Stomach (tissue), 9 donors: ENCODE measurements around the gene CENPC. TPM values are rescaled to one million over a fixed set of nuclear protein-coding genes. Genes with fewer than 3 reads are reported as not detected.
"Not testable (repeated sequence)": the region's sequence is repeated elsewhere in the genome, so short reads cannot be mapped to it uniquely, and the experiment has no call there.

Experiments used
- DNase-seq, 2 donors: peaks; one replicate each; pipeline versions ENCODE4 v3.0.0 to v3.0.0-alpha.2; 2013 to 2019
- H3K27ac ChIP-seq, 5 donors: fragments of 200-600 bp in 4 of 5; sonication (generic) in 4 of 5; one replicate each; pipeline ENCODE4 v1.5.1; 2013 to 2019; ENCODE audit warnings: mild to moderate bottlenecking in 1 of 5, moderate library complexity in 1 of 5
- H3K27me3 ChIP-seq, 3 donors: fragments of 200-600 bp; sonication (generic); one replicate each; pipeline ENCODE4 v1.5.1; 2017 to 2019; ENCODE audit warnings: mixed run types in 1 of 3
- H3K36me3 ChIP-seq, 4 donors: fragments of 200-600 bp; sonication (generic); 1 replicate in 3 of 4; 2 replicates in 1 of 4; pipeline ENCODE4 v1.5.1; 2016 to 2019
- H3K4me1 ChIP-seq, 4 donors: fragments of 200-600 bp; sonication (generic); one replicate each; pipeline ENCODE4 v1.5.1; 2016 to 2019
- H3K4me3 ChIP-seq, 4 donors: fragments of 200-600 bp; sonication (generic) in 3 of 4; one replicate each; pipeline ENCODE4 v1.5.1; 2016 to 2019; ENCODE audit warnings: mild to moderate bottlenecking in 1 of 4
- H3K9me3 ChIP-seq, 4 donors: fragments of 200-600 bp; sonication (generic); one replicate each; pipeline ENCODE4 v1.5.1; 2016 to 2019
- CTCF ChIP-seq, 7 experiments: fragments of 450-650 bp in 4 of 7; fragments of 200-600 bp in 3 of 7; sonication (generic) in 3 of 7; IDR thresholded peaks; one replicate each; pipeline ENCODE4 v1.5.1; 2016 to 2019; ENCODE audit warnings: antibody characterized with exemption in 7 of 7, control low read depth in 2 of 7, mild to moderate bottlenecking in 1 of 7
- EP300 ChIP-seq: sonication (generic); formaldehyde crosslinking; IDR thresholded peaks from one replicate; pipeline ENCODE4 v1.6.1; 2017; ENCODE audit warnings: antibody characterized with exemption
- POLR2A ChIP-seq, 4 donors: fragments of 450-650 bp; IDR thresholded peaks; one replicate each; pipeline ENCODE4 v1.6.1; 2016; ENCODE audit warnings: antibody characterized with exemption in 4 of 4, control low read depth in 2 of 4, mild to moderate bottlenecking in 1 of 4, moderate library complexity in 1 of 4
- POLR2AphosphoS5 ChIP-seq, 3 donors: sonication (generic); formaldehyde crosslinking; IDR thresholded peaks; one replicate each; pipeline ENCODE4 v1.6.1; 2016; ENCODE audit warnings: antibody characterized with exemption in 3 of 3
- WGBS, 5 donors: extraction: QIAGEN DNeasy Blood & Tissue Kit in 3 of 5; methylation state at CpG; one replicate each; pipeline versions ENCODE4 v1.1.5 to v1.1.7; 2013 to 2018; 5-methylcytosine and 5-hydroxymethylcytosine counted together
- intact Hi-C: fragments of 100-400 bp; cut with DNase I; formaldehyde crosslinking; loops from one replicate; pipeline ENCODE4 v1.15.1; 2023; ENCODE audit warnings: low total_unique reads
- polyA plus RNA-seq, 3 donors: library from polyadenylated mRNA; stranded (reverse); fragments of 200-250 nt; gene quantifications; one replicate each; pipeline ENCODE4 v1.2.3, GENCODE V29; 2013
- total RNA-seq, 5 donors: library from RNA; depleted of rRNA; stranded (reverse); fragments of >200 nt; gene quantifications; one replicate each; pipeline versions ENCODE4 v1.1.0 to v1.2.3, GENCODE V29; 2014 to 2016
- donor health status: healthy with polysubstance abuse.
- donor health status: Bipolar disorder and iron deficiency.
- donor health status: healthy.

CENPC gene
- total and polyA plus RNA-seq, 8 donors: 2.7 to 159 (median 32.8) TPM

- H3K4me1 ChIP-seq: peaks cover 0 to 10% (median 2%) of the 10 kb centered on the region in 4 donors
- H3K4me3 ChIP-seq: no peak overlapping the region
- H3K36me3 ChIP-seq: peaks cover 16 to 93% (median 84%) of the 10 kb centered on the region in 4 donors
- TF ChIP-seq EP300 (no peak), POLR2A (IDR thresholded peaks at IDR 0.05) (no peak), POLR2AphosphoS5 (IDR thresholded peaks at IDR 0.05) (no peak), CTCF (IDR thresholded peaks at IDR 0.05) (no peak)
- H3K27me3 ChIP-seq: no peaks in the 10 kb centered on the region
- DNase-seq: no peak
- intact Hi-C loops: no loop called here
- no peak overlapping the region for H3K27ac ChIP-seq
- WGBS, 5 donors: 96 to 100% (median 99%) methylated on average over 3 of the region's 3 CpGs
- no peaks in the 10 kb centered on the region for H3K9me3 ChIP-seq
Measured at GRCh38 chr4:67533112-67533511, 12.2 kb downstream of the CENPC start.

DNA sequence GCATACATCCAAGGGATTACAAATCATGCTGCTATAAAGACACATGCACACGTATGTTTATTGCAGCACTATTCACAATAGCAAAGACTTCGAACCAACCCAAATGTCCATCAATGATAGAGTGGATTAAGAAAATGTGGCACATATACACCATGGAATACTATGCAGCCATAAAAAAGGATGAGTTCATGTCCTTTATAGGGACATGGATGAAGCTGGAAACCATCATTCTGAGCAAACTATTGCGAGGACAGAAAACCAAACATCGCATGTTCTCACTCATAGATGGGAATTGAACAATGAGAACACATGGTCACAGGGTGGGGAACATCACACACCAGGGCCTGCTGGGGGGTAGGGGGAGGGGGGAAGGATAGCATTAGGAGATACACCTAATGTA is 12.9 kb downstream of the CENPC start:
- Histone ChIP-seq H3K36me3 (peaks cover 16 to 86% (median 77%) of the 10 kb centered on the region in 4 donors), H3K4me1 (peaks cover 0 to 10% (median 2%) of the 10 kb centered on the region in 4 donors)
- DNase-seq, H3K9me3 ChIP-seq, H3K27ac ChIP-seq, H3K4me3 ChIP-seq, H3K27me3 ChIP-seq, intact Hi-C loops: not testable (repeated sequence)
- 88 to 96% (median 92%) methylated on average over 4 of the region's 4 CpGs for WGBS, 5 donors

DNA sequence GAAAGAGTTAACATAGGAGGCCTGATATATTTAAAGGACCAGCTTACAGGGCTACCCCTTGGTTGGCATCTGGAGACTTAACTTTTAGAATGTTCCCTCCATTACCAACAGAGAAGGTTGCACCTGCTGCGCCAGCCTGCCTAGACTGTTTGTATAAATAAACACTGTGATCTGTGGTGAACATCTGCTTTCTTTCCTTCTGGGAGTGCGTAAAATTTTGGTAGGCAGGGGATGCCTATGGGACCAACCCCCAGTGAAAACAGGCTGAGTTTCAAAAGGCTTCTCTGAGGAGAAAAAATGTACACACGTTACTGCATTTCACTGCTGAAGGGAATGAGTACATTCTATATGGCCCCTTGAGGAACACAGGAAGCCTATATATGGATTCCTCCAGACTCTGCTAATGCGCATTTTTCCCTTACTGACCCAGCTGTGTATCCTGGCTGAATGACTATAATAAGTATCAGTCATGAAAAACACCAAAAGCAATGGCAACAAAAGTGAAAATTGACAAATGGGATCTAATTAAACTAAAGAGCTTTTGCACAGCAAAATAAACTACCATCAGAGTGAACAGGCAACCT is 13.8 kb downstream of the CENPC start:
- Histone ChIP-seq H3K4me3 (no peak overlapping the region), H3K27ac (no peak overlapping the region), H3K27me3 (no peaks in the 10 kb centered on the region), H3K9me3 (no peaks in the 10 kb centered on the region), H3K36me3 (peaks cover 16 to 77% (median 71%) of the 10 kb centered on the region in 4 donors), H3K4me1 (peaks cover 0 to 10% (median 2%) of the 10 kb centered on the region in 4 donors)
- no peak for DNase-seq
- WGBS, 5 donors: 74 to 89% (median 87%) methylated on average over 4 of the region's 4 CpGs
- intact Hi-C loops: no loop called here
- TF ChIP-seq CTCF (IDR thresholded peaks at IDR 0.05): no peak
- no peak for TF ChIP-seq POLR2AphosphoS5 (IDR thresholded peaks at IDR 0.05)
- TF ChIP-seq POLR2A (IDR thresholded peaks at IDR 0.05): no peak
- no peak for TF ChIP-seq EP300

DNA sequence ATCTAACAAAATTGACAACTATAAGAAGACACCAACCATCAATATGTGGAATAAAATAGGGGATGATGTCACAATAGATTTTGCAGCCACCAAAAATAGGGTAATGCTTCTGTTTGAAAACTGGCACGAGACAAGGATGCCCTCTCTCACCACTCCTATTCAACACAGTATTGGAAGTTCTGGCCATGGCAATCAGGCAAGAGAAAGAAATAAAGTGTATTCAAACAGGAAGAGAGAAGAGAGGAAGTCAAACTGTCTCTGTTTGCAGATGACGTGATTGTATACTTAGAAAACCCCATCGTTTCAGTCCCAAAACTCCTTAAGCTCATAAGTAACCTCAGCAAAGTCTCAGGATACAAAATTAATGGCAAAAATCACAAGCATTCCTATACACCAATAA is 21.2 kb downstream of the CENPC start:
- DNase-seq, H3K9me3 ChIP-seq, intact Hi-C loops, H3K4me3 ChIP-seq, H3K27me3 ChIP-seq, H3K27ac ChIP-seq: not testable (repeated sequence)
- 71 to 85% (median 74%) methylated on average over 3 of the region's 3 CpGs for WGBS, 5 donors
- peaks cover 0 to 19% (median 9%) of the 10 kb centered on the region in 4 donors for H3K4me1 ChIP-seq
- H3K36me3 ChIP-seq: peaks cover 0 to 23% (median 19%) of the 10 kb centered on the region in 4 donors

GRCh38 chr4:67522851-67523671 is 22.2 kb downstream of the CENPC start:
- peaks cover 0 to 24% (median 20%) of the 10 kb centered on the region in 4 donors for H3K36me3 ChIP-seq
- H3K27ac ChIP-seq: no peak overlapping the region
- H3K4me1 ChIP-seq: peaks cover 0 to 19% (median 9%) of the 10 kb centered on the region in 4 donors
- H3K27me3 ChIP-seq: no peaks in the 10 kb centered on the region
- TF ChIP-seq POLR2AphosphoS5 (IDR thresholded peaks at IDR 0.05): peak in 1 of 3 donors; percentile 14
- TF ChIP-seq POLR2A (IDR thresholded peaks at IDR 0.05): no peak
- H3K4me3 ChIP-seq: no peak overlapping the region
- WGBS, 5 donors: 75 to 83% (median 81%) methylated on average over 10 of the region's 10 CpGs
- intact Hi-C loops: no loop called here
- DNase-seq: peak in 1 of 2 donors; percentile 7
- no peaks in the 10 kb centered on the region for H3K9me3 ChIP-seq
